H1 (cell line): ENCODE measurements around the gene DPPA4. TPM values are rescaled to one million over a fixed set of nuclear protein-coding genes. Genes with fewer than 3 reads are reported as not detected.

Experiments
- CTCF ChIA-PET: fragments of 300-600 bp; sonication (Branson Sonifier 250); formaldehyde crosslinking; loops from one replicate; lab custom pipeline; 2021; ENCODE audit not compliant: partially characterized antibody; lab: Charles Lee
- POLR2A ChIA-PET: fragments of 300-600 bp; sonication (Branson Sonifier 250); formaldehyde crosslinking; loops from one replicate; lab custom pipeline; 2021; ENCODE audit warnings: inconsistent platforms; ENCODE audit not compliant: partially characterized antibody; lab: Charles Lee
- DNase-seq, 2 experiments: peaks; one replicate each; pipeline versions ENCODE4 v3.0.0 to v3.0.0-alpha.2; 2010 to 2022; ENCODE audit warnings: low spot score in 2 of 2, low read depth in 1 of 2, mixed read lengths in 1 of 2
- FAIRE-seq: peaks from 2 replicates; lab custom pipeline; 2011; peaks lifted over from hg19 to GRCh38; lab: Jason Lieb, UNC
- H2AFZ ChIP-seq: 2 replicates; pipeline ENCODE4 v1.8.1; 2012; ENCODE audit warnings: low read length, inconsistent platforms
- H2AK5ac ChIP-seq: 2 replicates; pipeline ENCODE4 v1.6.1; 2013; ENCODE audit warnings: low read depth, low read length
- H2BK120ac ChIP-seq: replicated peaks from 2 replicates; pipeline ENCODE3; 2013; ENCODE audit warnings: low read depth, low read length, inconsistent platforms
- H2BK12ac ChIP-seq: 2 replicates; pipeline ENCODE4 v1.6.1; 2013; ENCODE audit warnings: low read depth, low read length
- H2BK15ac ChIP-seq: 2 replicates; pipeline ENCODE4 v1.6.1; 2013; ENCODE audit warnings: low read length
- H2BK20ac ChIP-seq: 2 replicates; pipeline ENCODE4 v1.6.1; 2013; ENCODE audit warnings: low read length
- H2BK5ac ChIP-seq: 2 replicates; pipeline ENCODE4 v1.6.1; 2013; ENCODE audit warnings: low read depth, low read length
- H3K14ac ChIP-seq: 2 replicates; pipeline ENCODE4 v1.6.1; 2013; ENCODE audit warnings: inconsistent platforms; ENCODE audit not compliant: insufficient read length
- H3K18ac ChIP-seq: 2 replicates; pipeline ENCODE4 v1.6.1; 2013; ENCODE audit warnings: low read length; ENCODE audit errors: extremely low read depth
- H3K23ac ChIP-seq: 2 replicates; pipeline ENCODE4 v1.6.1; 2013; ENCODE audit warnings: inconsistent platforms; ENCODE audit not compliant: insufficient read length
- H3K23me2 ChIP-seq: 2 replicates; pipeline ENCODE4 v1.6.1; 2013; ENCODE audit warnings: low read depth, low read length
- H3K27ac ChIP-seq: 2 replicates; pipeline ENCODE4 v1.6.1; 2011; ENCODE audit warnings: low read depth, low read length, inconsistent platforms
- H3K27me3 ChIP-seq, 4 experiments: replicated peaks in 1 of 4; 1 replicate in 1 of 4; 2 replicates in 3 of 4; pipeline versions ENCODE4 v1.6.1 to v1.8.1; 2011 to 2013; ENCODE audit warnings: low read length in 3 of 4, mild to moderate bottlenecking in 3 of 4, inconsistent platforms in 2 of 4, mixed read lengths in 2 of 4, moderate library complexity in 1 of 4; ENCODE audit not compliant: control insufficient read depth in 3 of 4, insufficient read depth in 3 of 4; ENCODE audit errors: extremely low read depth in 1 of 4
- H3K36me3 ChIP-seq, 4 experiments: 2 replicates each; pipeline versions ENCODE4 v1.6.1 to v1.8.1; 2011 to 2013; ENCODE audit warnings: mild to moderate bottlenecking in 4 of 4, low read length in 3 of 4, moderate library complexity in 2 of 4, control low read depth in 1 of 4, inconsistent platforms in 1 of 4; ENCODE audit not compliant: insufficient read depth in 4 of 4, control insufficient read depth in 2 of 4
- H3K4ac ChIP-seq: replicated peaks from 2 replicates; pipeline ENCODE3; 2013; ENCODE audit warnings: low read length, low read depth, mixed read lengths, inconsistent platforms; ENCODE audit not compliant: insufficient read length
- H3K4me1 ChIP-seq, 4 experiments: replicated peaks in 1 of 4; 1 replicate in 1 of 4; 2 replicates in 3 of 4; pipeline versions ENCODE4 v1.6.1 to v1.8.1; 2011 to 2013; ENCODE audit warnings: low read length in 3 of 4, inconsistent platforms in 2 of 4, mixed read lengths in 1 of 4; ENCODE audit not compliant: insufficient read depth in 4 of 4, control insufficient read depth in 3 of 4
- H3K4me2 ChIP-seq, 2 experiments: 2 replicates each; pipeline versions ENCODE4 v1.6.1 to v1.8.1; 2011 to 2013; ENCODE audit warnings: low read depth in 2 of 2, low read length in 2 of 2, control low read depth in 1 of 2, inconsistent platforms in 1 of 2, mild to moderate bottlenecking in 1 of 2; ENCODE audit not compliant: insufficient read depth in 1 of 2
- H3K4me3 ChIP-seq, 4 experiments: fragments of 200-600, 300-600 bp in 1 of 4; sonication (generic), shearing (Covaris generic), sonication (Bioruptor Twin) in 1 of 4; 2 replicates each; pipeline versions ENCODE4 v1.5.1 to v1.8.1; 2011 to 2016; ENCODE audit warnings: low read length in 4 of 4, low read depth in 3 of 4, control low read depth in 2 of 4, inconsistent platforms in 2 of 4, mild to moderate bottlenecking in 2 of 4, mixed read lengths in 1 of 4, moderate library complexity in 1 of 4; ENCODE audit not compliant: insufficient read depth in 2 of 4; ENCODE audit errors: extremely low read depth in 1 of 4
- H3K56ac ChIP-seq: replicated peaks from 2 replicates; pipeline ENCODE3; 2013; ENCODE audit warnings: low read depth, mild to moderate bottlenecking, mixed read lengths, low read length, inconsistent platforms; ENCODE audit not compliant: insufficient read length
- H3K79me1 ChIP-seq: 2 replicates; pipeline ENCODE4 v1.6.1; 2013; ENCODE audit warnings: low read depth, low read length, control low read depth
- H3K79me2 ChIP-seq, 2 experiments: 2 replicates each; pipeline versions ENCODE4 v1.6.1 to v1.8.1; 2012 to 2013; ENCODE audit warnings: low read length in 2 of 2, mild to moderate bottlenecking in 2 of 2, inconsistent platforms in 1 of 2; ENCODE audit not compliant: insufficient read depth in 2 of 2, control insufficient read depth in 1 of 2
- H3K9ac ChIP-seq, 4 experiments: replicated peaks in 1 of 4; 1 replicate in 1 of 4; 2 replicates in 3 of 4; pipeline versions ENCODE4 v1.6.1 to v1.8.1; 2011 to 2013; ENCODE audit warnings: low read depth in 3 of 4, low read length in 3 of 4, control low read depth in 2 of 4, mild to moderate bottlenecking in 2 of 4, moderate library complexity in 2 of 4, inconsistent platforms in 1 of 4; ENCODE audit errors: extremely low read depth in 1 of 4
- H3K9me3 ChIP-seq, 2 experiments: 2 replicates each; pipeline versions ENCODE4 v1.6.1 to v1.8.1; 2012 to 2013; ENCODE audit warnings: mild to moderate bottlenecking in 2 of 2, moderate library complexity in 2 of 2, control low read depth in 1 of 2, inconsistent platforms in 1 of 2, low read depth in 1 of 2, low read length in 1 of 2, mixed read lengths in 1 of 2; ENCODE audit not compliant: insufficient read depth in 2 of 2
- H4K20me1 ChIP-seq, 2 experiments: replicated peaks in 1 of 2; 2 replicates each; pipeline versions ENCODE3 to v1.8.1; 2011 to 2013; ENCODE audit warnings: inconsistent platforms in 2 of 2, low read length in 2 of 2, mild to moderate bottlenecking in 1 of 2; ENCODE audit not compliant: insufficient read depth in 2 of 2, control insufficient read depth in 1 of 2
- H4K5ac ChIP-seq: 2 replicates; pipeline ENCODE4 v1.6.1; 2013; ENCODE audit warnings: low read length, low read depth, mixed read lengths, inconsistent platforms; ENCODE audit not compliant: insufficient read length
- H4K8ac ChIP-seq: 2 replicates; pipeline ENCODE4 v1.8.0; 2013; ENCODE audit warnings: mild to moderate bottlenecking, moderate library complexity, low read length, inconsistent platforms; ENCODE audit not compliant: insufficient read depth; ENCODE audit errors: extremely low read depth
- H4K91ac ChIP-seq: replicated peaks from 2 replicates; pipeline ENCODE3; 2013; ENCODE audit warnings: low read length, mixed read lengths, inconsistent platforms; ENCODE audit not compliant: insufficient read length
- ASH2L ChIP-seq: fragments of 200-600, 300-600 bp; sonication (generic); IDR thresholded peaks from one replicate; pipeline ENCODE4 v1.7.1; 2017; ENCODE audit warnings: low read length
- BRCA1 ChIP-seq: IDR thresholded peaks from 2 replicates; pipeline ENCODE4 v1.6.1; 2012; ENCODE audit warnings: low read depth, low read length, improper control_type of control experiment
- CEBPB ChIP-seq: IDR thresholded peaks from 2 replicates; pipeline ENCODE4 v1.6.1; 2012; ENCODE audit warnings: low read depth, low read length
- EGR1 ChIP-seq: IDR thresholded peaks from 2 replicates; pipeline ENCODE4 v1.6.1; 2011; ENCODE audit warnings: low read depth, low read length, borderline replicate concordance
- EP300 ChIP-seq, 2 experiments: IDR thresholded peaks; 1 replicate in 1 of 2; 2 replicates in 1 of 2; pipeline ENCODE4 v1.6.1; 2011 to 2012; ENCODE audit warnings: low read depth in 2 of 2, low read length in 2 of 2, mild to moderate bottlenecking in 2 of 2, borderline replicate concordance in 1 of 2, inconsistent platforms in 1 of 2, moderate library complexity in 1 of 2
- HDAC2 ChIP-seq, 2 experiments: fragments of 300-600 bp in 1 of 2; sonication (generic) in 1 of 2; IDR thresholded peaks; 2 replicates each; pipeline ENCODE4 v1.6.1; 2011 to 2012; ENCODE audit warnings: low read depth in 2 of 2, low read length in 2 of 2, mild to moderate bottlenecking in 2 of 2, moderate library complexity in 2 of 2, borderline replicate concordance in 1 of 2, inconsistent platforms in 1 of 2
- JUND ChIP-seq: IDR thresholded peaks from 2 replicates; pipeline ENCODE4 v1.6.1; 2011; ENCODE audit warnings: mild to moderate bottlenecking, improper control_type of control experiment, low read length
- MAX ChIP-seq: IDR thresholded peaks from 2 replicates; pipeline ENCODE4 v1.6.1; 2012; ENCODE audit warnings: inconsistent platforms
- RXRA ChIP-seq: IDR thresholded peaks from 2 replicates; pipeline ENCODE4 v1.6.1; 2011; ENCODE audit warnings: low read depth, mild to moderate bottlenecking, low read length, moderate library complexity; ENCODE audit not compliant: insufficient read depth
- SIN3A ChIP-seq, 2 experiments: IDR thresholded peaks in 1 of 2; conservative IDR thresholded peaks in 1 of 2; 2 replicates each; pipeline ENCODE4 v1.6.1; 2011 to 2012; ENCODE audit warnings: low read length in 2 of 2, improper control_type of control experiment in 1 of 2, low read depth in 1 of 2, mild to moderate bottlenecking in 1 of 2
- SP1 ChIP-seq: IDR thresholded peaks from 2 replicates; pipeline ENCODE4 v1.6.1; 2011; ENCODE audit warnings: low read depth, low read length
- SRF ChIP-seq: IDR thresholded peaks from 2 replicates; pipeline ENCODE4 v1.6.1; 2011; ENCODE audit warnings: mild to moderate bottlenecking, low read depth, low read length, moderate library complexity
- TCF12 ChIP-seq: IDR thresholded peaks from 2 replicates; pipeline ENCODE4 v1.6.1; 2011; ENCODE audit warnings: low read depth, mild to moderate bottlenecking, low read length
- polyA plus RNA-seq, 7 experiments: library from polyadenylated mRNA; depleted of rRNA in 3 of 7; stranded (reverse) in 5 of 7; unstranded in 2 of 7; fragments of >200 nt in 5 of 7; fragments of 200-250 nt in 2 of 7; gene quantifications; 1 replicate in 5 of 7; 2 replicates in 1 of 7; 4 replicates in 1 of 7; pipeline versions ENCODE4 v1.2.1 to v1.2.3, GENCODE V29; 2011 to 2013; ENCODE audit warnings: missing spikeins in 2 of 7, mixed read lengths in 2 of 7
- total RNA-seq: library from RNA; stranded (reverse); fragmentation: NEBNext Ultra II Directional; extraction: Animal tissue kit (Norgen Biotek cat#: 25700); gene quantifications from 2 replicates; pipeline ENCODE4 v1.2.1, GENCODE V29; 2021

DPPA4 gene
- total and polyA plus RNA-seq, 2 of the 8 experiments (the other 6 are each of a cell fraction or from before 2014, with no cell fraction given), result 424 to 772 TPM

- FAIRE-seq (no peak), DNase-seq (no peak)
- Histone ChIP-seq H2BK120ac (no peak overlapping the region), H3K14ac (no peak overlapping the region), H3K4me3 (no peak overlapping the region), H3K27ac (no peak overlapping the region), H2BK12ac (no peak overlapping the region), H3K4me1 (no peaks in the 10 kb centered on the region), H3K27me3 (no peaks in the 10 kb centered on the region), H3K9me3 (no peaks in the 10 kb centered on the region), H3K79me1 (no peaks in the 10 kb centered on the region), H4K91ac (no peak overlapping the region), H2BK5ac (no peak overlapping the region), H3K4me2 (no peak overlapping the region), H3K18ac (no peak overlapping the region), H3K4ac (no peak overlapping the region), H4K8ac (no peak overlapping the region), H3K79me2 (no peaks in the 10 kb centered on the region; a peak in 2 of 4 replicates), H3K36me3 (no peaks in the 10 kb centered on the region; a peak in 2 of 8 replicates), H2BK15ac (no peak overlapping the region), H2BK20ac (no peak overlapping the region), H3K56ac (no peak overlapping the region), H4K5ac (no peak overlapping the region), H2AFZ (no peak overlapping the region), H4K20me1 (no peaks in the 10 kb centered on the region), H3K23ac (no peak overlapping the region), H2AK5ac (no peak overlapping the region), H3K9ac (no peak overlapping the region), H3K23me2 (no peaks in the 10 kb centered on the region)
- CTCF ChIA-PET, result interaction anchor here (0.9 kb wide), 1 partner anchor 41 kb away, joined by 3 read pairs; no protein-coding TSS in a partner anchor
- POLR2A ChIA-PET, result interaction anchor here (2.2 to 2.8 kb wide), 2 partner anchors 14 to 43 kb away, joined by 4 to 13 read pairs; no protein-coding TSS in a partner anchor
- TF ChIP-seq CEBPB (no peak), EGR1 (no peak), MAX (no peak), ASH2L (no peak), BRCA1 (no peak), SIN3A (conservative IDR thresholded peaks at IDR 0.05 in 1 of 2, IDR thresholded peaks at IDR 0.05 in 1 of 2; ENCODE audit: low read depth in 1 of 2, low read length in 2 of 2) (no peak), HDAC2 (IDR thresholded peaks at IDR 0.05; ENCODE audit: borderline replicate concordance in 1 of 2, low read depth in 2 of 2, low read length in 2 of 2) (no peak), EP300 (IDR thresholded peaks at IDR 0.05; ENCODE audit: borderline replicate concordance in 1 of 2, low read depth in 2 of 2, low read length in 2 of 2) (no peak), SP1 (no peak), JUND (no peak), SRF (no peak), TCF12 (no peak), RXRA (no peak)
Measured at GRCh38 chr3:109372639-109373038, 35.3 kb upstream of the DPPA4 start.
